Neuron (in vitro differentiated cells): ENCODE results near the gene LAYN.

ENCODE experiments used
- H2AFZ ChIP-seq: one replicate; pipeline ENCODE4 v1.6.1; 2013; ENCODE audit warnings: low read depth, mild to moderate bottlenecking, inconsistent platforms, low read length, moderate library complexity
- H3K27me3 ChIP-seq: one replicate; pipeline ENCODE4 v1.6.1; 2013; ENCODE audit warnings: low read length; ENCODE audit not compliant: insufficient read depth
- H3K36me3 ChIP-seq: one replicate; pipeline ENCODE4 v1.6.1; 2013; ENCODE audit warnings: low read length; ENCODE audit not compliant: insufficient read depth
- H3K4me1 ChIP-seq: one replicate; pipeline ENCODE4 v1.6.1; 2013; ENCODE audit warnings: low read length; ENCODE audit not compliant: insufficient read depth
- H3K4me3 ChIP-seq: 2 replicates; pipeline ENCODE4 v1.5.1; 2013; ENCODE audit warnings: mild to moderate bottlenecking, low read length, moderate library complexity
- H3K9me3 ChIP-seq: one replicate; pipeline ENCODE4 v1.6.1; 2013; ENCODE audit warnings: low read length

Gene LAYN

GRCh38 chr11:111559800-111560464 lies 19.4 kb downstream of the LAYN start:
- Histone ChIP-seq H3K36me3 (no peaks in the 10 kb centered on the region), H3K4me1 (no peaks in the 10 kb centered on the region)

GRCh38 chr11:111560800-111561199 lies 20.3 kb downstream of the LAYN start:
- Histone ChIP-seq H3K4me1 (no peaks in the 10 kb centered on the region), H3K4me3 (no peak overlapping the region), H3K27me3 (no peaks in the 10 kb centered on the region), H3K9me3 (peaks cover 3% of the 10 kb centered on the region), H2AFZ (no peak overlapping the region), H3K36me3 (no peaks in the 10 kb centered on the region)

More at GRCh38 chr11:111559800-111560464, 19.4 kb downstream of the LAYN start:
- Histone ChIP-seq H3K27me3 (no peaks in the 10 kb centered on the region), H3K9me3 (peaks cover 3% of the 10 kb centered on the region), H2AFZ (no peak overlapping the region), H3K4me3 (no peak overlapping the region)

- H2AFZ ChIP-seq, result no peak overlapping the region
- H3K9me3 ChIP-seq, result no peaks in the 10 kb centered on the region
- H3K4me1 ChIP-seq, result no peaks in the 10 kb centered on the region
Measured at GRCh38 chr11:111561306-111561705, 20.8 kb downstream of the LAYN start.

GRCh38 chr11:111561791-111562325 lies 21.3 kb downstream of the LAYN start:
- no peaks in the 10 kb centered on the region for H3K4me1 ChIP-seq
- H3K9me3 ChIP-seq, result no peaks in the 10 kb centered on the region
- no peaks in the 10 kb centered on the region for H3K36me3 ChIP-seq
- H3K4me3 ChIP-seq, result no peak overlapping the region
- no peak overlapping the region for H2AFZ ChIP-seq
- H3K27me3 ChIP-seq, result no peaks in the 10 kb centered on the region

More at GRCh38 chr11:111561306-111561705, 20.8 kb downstream of the LAYN start:
- Histone ChIP-seq H3K4me3 (no peak overlapping the region), H3K36me3 (no peaks in the 10 kb centered on the region), H3K27me3 (no peaks in the 10 kb centered on the region)

GRCh38 chr11:111562692-111563389 lies 22.3 kb downstream of the LAYN start:
- Histone ChIP-seq H2AFZ (no peak overlapping the region), H3K36me3 (no peaks in the 10 kb centered on the region), H3K4me3 (no peak overlapping the region), H3K4me1 (no peaks in the 10 kb centered on the region), H3K9me3 (no peaks in the 10 kb centered on the region), H3K27me3 (no peaks in the 10 kb centered on the region)

GRCh38 chr11:111565114-111565720 lies 24.7 kb downstream of the LAYN start:
- no peaks in the 10 kb centered on the region for H3K9me3 ChIP-seq
- H2AFZ ChIP-seq, result no peak overlapping the region
- H3K4me3 ChIP-seq, result no peak overlapping the region
- peaks cover 9% of the 10 kb centered on the region for H3K4me1 ChIP-seq
- no peaks in the 10 kb centered on the region for H3K27me3 ChIP-seq
- H3K36me3 ChIP-seq, result no peaks in the 10 kb centered on the region

GRCh38 chr11:111566324-111566723 lies 25.8 kb downstream of the LAYN start:
- H3K36me3 ChIP-seq, result no peaks in the 10 kb centered on the region
- H3K4me1 ChIP-seq, result peaks cover 9% of the 10 kb centered on the region
- no peak overlapping the region for H3K4me3 ChIP-seq
- no peaks in the 10 kb centered on the region for H3K27me3 ChIP-seq
- H3K9me3 ChIP-seq, result no peaks in the 10 kb centered on the region
- no peak overlapping the region for H2AFZ ChIP-seq

GRCh38 chr11:111569476-111569875 lies 29.0 kb downstream of the LAYN start:
- Histone ChIP-seq H2AFZ (no peak overlapping the region), H3K4me3 (no peak overlapping the region)

GRCh38 chr11:111570796-111571195 lies 30.3 kb downstream of the LAYN start:
- Histone ChIP-seq H3K9me3 (no peaks in the 10 kb centered on the region), H3K27me3 (no peaks in the 10 kb centered on the region), H2AFZ (no peak overlapping the region), H3K4me1 (peaks cover 9% of the 10 kb centered on the region), H3K4me3 (no peak overlapping the region), H3K36me3 (no peaks in the 10 kb centered on the region)

More at GRCh38 chr11:111569476-111569875, 29.0 kb downstream of the LAYN start:
- H3K36me3 ChIP-seq, result no peaks in the 10 kb centered on the region
- no peaks in the 10 kb centered on the region for H3K27me3 ChIP-seq
- H3K4me1 ChIP-seq, result peaks cover 9% of the 10 kb centered on the region
- H3K9me3 ChIP-seq, result no peaks in the 10 kb centered on the region

- Histone ChIP-seq H3K4me1 (peaks cover 9% of the 10 kb centered on the region), H3K4me3 (no peak overlapping the region), H3K27me3 (no peaks in the 10 kb centered on the region), H3K36me3 (no peaks in the 10 kb centered on the region), H2AFZ (no peak overlapping the region), H3K9me3 (no peaks in the 10 kb centered on the region)
Measured at GRCh38 chr11:111571829-111572501, 31.4 kb downstream of the LAYN start.

GRCh38 chr11:111572581-111572980 lies 32.1 kb downstream of the LAYN start:
- Histone ChIP-seq H3K4me1 (peaks cover 9% of the 10 kb centered on the region), H3K9me3 (no peaks in the 10 kb centered on the region), H3K27me3 (no peaks in the 10 kb centered on the region), H3K36me3 (no peaks in the 10 kb centered on the region), H2AFZ (no peak overlapping the region), H3K4me3 (no peak overlapping the region)

GRCh38 chr11:111573821-111574249 lies 33.3 kb downstream of the LAYN start:
- Histone ChIP-seq H3K4me3 (no peak overlapping the region), H3K27me3 (no peaks in the 10 kb centered on the region), H3K9me3 (no peaks in the 10 kb centered on the region), H3K36me3 (no peaks in the 10 kb centered on the region), H2AFZ (no peak overlapping the region), H3K4me1 (peaks cover 9% of the 10 kb centered on the region)
